ENCODE measurements around the gene DMRT1.

The DMRT1 gene

DNA sequence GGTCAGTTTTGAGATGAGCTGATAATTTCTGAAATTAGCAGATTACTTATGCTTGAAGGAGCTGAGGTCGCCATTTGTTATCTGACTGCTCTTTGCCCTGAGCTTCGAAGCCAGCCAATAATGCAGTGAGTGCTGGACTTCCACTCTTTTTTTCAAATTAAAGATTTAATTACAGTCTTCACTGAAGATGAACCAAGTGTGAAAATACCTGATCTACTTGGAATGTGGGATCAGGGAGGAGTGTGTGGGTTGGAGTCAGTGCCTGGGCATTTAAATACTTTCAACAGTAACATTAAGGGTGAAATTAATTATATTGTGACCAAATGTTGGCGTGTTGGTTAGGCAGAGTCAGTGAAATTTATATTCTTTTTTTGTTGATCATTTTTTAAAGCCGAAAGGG is 111.0 kb downstream of the DMRT1 start:
- TF ChIP-seq ZFX (IDR thresholded peaks at IDR 0.05) = no peak
- TF ChIP-seq CTCF (conservative IDR thresholded peaks at IDR 0.05) = no peak
- no peak overlapping the region for H3K27ac ChIP-seq

GRCh38 chr9:959105-959504 is 117.6 kb downstream of the DMRT1 start:
- TF ChIP-seq ZFX (IDR thresholded peaks at IDR 0.05) (no peak), CTCF (conservative IDR thresholded peaks at IDR 0.05) (no peak)
- H3K27ac ChIP-seq = no peak overlapping the region

GRCh38 chr9:959914-960313 is 118.4 kb downstream of the DMRT1 start:
- H3K27ac ChIP-seq = no peak overlapping the region
- TF ChIP-seq CTCF (conservative IDR thresholded peaks at IDR 0.05) (no peak), ZFX (IDR thresholded peaks at IDR 0.05) (no peak)

GRCh38 chr9:962023-962422 is 120.5 kb downstream of the DMRT1 start:
- no peak overlapping the region for H3K27ac ChIP-seq
- TF ChIP-seq CTCF (conservative IDR thresholded peaks at IDR 0.05) = no peak
- TF ChIP-seq ZFX (IDR thresholded peaks at IDR 0.05) = no peak

DNA sequence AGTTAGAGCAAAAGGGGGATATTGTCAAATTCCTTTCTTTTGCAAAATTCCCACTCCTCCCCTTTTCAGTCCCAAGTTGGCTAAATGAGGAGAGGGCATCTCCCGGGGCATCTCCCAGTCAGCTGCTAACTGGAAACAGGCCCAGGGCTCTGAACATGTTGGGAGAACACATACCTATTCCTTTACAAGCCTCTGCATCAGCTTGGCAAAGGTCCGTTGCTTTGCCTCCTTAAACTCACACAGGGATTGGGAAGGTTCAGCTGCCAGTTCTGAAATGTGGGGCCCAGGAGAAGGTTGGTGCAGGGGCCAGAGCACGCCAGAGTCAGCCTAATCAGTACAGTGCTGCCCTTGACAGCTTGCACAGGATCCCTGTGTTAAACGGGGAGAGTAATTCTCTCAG is 124.0 kb downstream of the DMRT1 start:
- TF ChIP-seq CTCF (conservative IDR thresholded peaks at IDR 0.05) (no peak), ZFX (IDR thresholded peaks at IDR 0.05) (no peak)
- no peak overlapping the region for H3K27ac ChIP-seq

DNA sequence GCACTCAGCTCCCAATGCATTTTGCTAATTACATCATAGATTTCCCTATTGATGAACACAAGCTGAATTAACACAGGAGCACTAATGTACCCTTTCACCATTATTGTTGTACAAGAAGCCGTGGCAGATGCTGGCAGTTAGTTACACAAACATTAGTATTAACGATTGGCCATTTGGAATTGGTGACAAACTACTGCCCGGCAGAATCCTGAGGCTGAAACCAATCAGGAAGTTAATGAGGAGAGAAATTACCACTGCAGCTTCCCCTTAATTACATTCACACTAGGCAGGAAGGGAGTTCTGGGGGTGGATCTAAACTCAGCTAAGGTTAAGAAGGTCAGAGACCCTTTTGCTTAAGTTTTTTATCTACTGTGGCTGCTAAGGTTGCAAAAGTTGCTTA is 125.4 kb downstream of the DMRT1 start:
- no peak for TF ChIP-seq CTCF (conservative IDR thresholded peaks at IDR 0.05)
- TF ChIP-seq ZFX (IDR thresholded peaks at IDR 0.05) = no peak
- no peak overlapping the region for H3K27ac ChIP-seq

DNA sequence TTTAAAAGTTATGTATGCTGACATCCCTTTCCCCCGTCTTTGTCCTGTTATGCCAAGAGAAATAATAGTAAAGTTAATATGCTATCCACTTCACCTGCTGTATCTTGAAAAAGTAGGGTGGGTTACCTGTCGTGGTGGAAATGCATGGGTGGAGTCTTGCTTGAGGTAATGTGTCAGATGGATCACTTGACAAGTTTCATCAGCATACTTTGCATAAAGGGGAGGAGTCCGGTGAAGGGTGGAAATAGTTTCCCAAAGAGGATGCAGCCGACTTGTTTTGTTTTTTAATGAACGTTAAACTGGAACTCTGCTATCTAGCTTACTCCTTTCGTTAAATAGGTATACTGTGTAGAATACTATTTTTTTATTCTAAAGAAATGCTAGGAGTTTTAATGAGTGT is 125.9 kb downstream of the DMRT1 start:
- H3K27ac ChIP-seq = no peak overlapping the region
- TF ChIP-seq CTCF (conservative IDR thresholded peaks at IDR 0.05) (no peak), ZFX (IDR thresholded peaks at IDR 0.05) (no peak)
